HepG2 (cell line): ENCODE measurements around the gene LDLR. TPM values are rescaled to one million over a fixed set of nuclear protein-coding genes. Genes with fewer than 3 reads are reported as not detected.

Experiments used
- ATF1 ChIP-seq: IDR thresholded peaks from 2 replicates; pipeline ENCODE4 v1.6.1; 2016; ENCODE audit warnings: mild to moderate bottlenecking, control low read depth
- CBX2 ChIP-seq, 2 experiments: fragments of 200-600 bp in 1 of 2; sonication (generic); formaldehyde crosslinking in 1 of 2; IDR thresholded peaks; 2 replicates each; pipeline versions ENCODE4 v1.7.0 to v1.8.1; 2018 to 2022; ENCODE audit warnings: low read depth in 2 of 2, low read length in 1 of 2, mild to moderate bottlenecking in 1 of 2, missing genetic modification reagents in 1 of 2
- CERS6 ChIP-seq: sonication (generic); formaldehyde crosslinking; IDR thresholded peaks from 2 replicates; pipeline ENCODE4 v1.5.0; 2020; ENCODE audit warnings: missing genetic modification reagents
- GLI4 ChIP-seq: sonication (generic); formaldehyde crosslinking; IDR thresholded peaks from 2 replicates; pipeline ENCODE4 v1.5.1; 2020; ENCODE audit warnings: missing genetic modification reagents, mild to moderate bottlenecking, moderate library complexity, borderline replicate concordance
- GPN1 ChIP-seq: sonication (generic); formaldehyde crosslinking; IDR thresholded peaks from 2 replicates; pipeline ENCODE4 v1.5.1; 2020; ENCODE audit warnings: missing genetic modification reagents, borderline replicate concordance
- HNRNPUL1 ChIP-seq: fragments of 200-400 bp; formaldehyde crosslinking; IDR thresholded peaks from 2 replicates; pipeline ENCODE4 v1.6.1; 2017; ENCODE audit warnings: low read depth, mild to moderate bottlenecking, low read length, moderate library complexity
- JUNB ChIP-seq: sonication (generic); formaldehyde crosslinking; IDR thresholded peaks from 2 replicates; pipeline ENCODE4 v1.8.0; 2022; ENCODE audit warnings: missing genetic modification reagents, mild to moderate bottlenecking, borderline replicate concordance
- KLF6 ChIP-seq: IDR thresholded peaks from 2 replicates; pipeline ENCODE4 v1.8.0; 2016; ENCODE audit warnings: missing biosample characterization, missing genetic modification reagents
- ONECUT2 ChIP-seq: sonication (generic); formaldehyde crosslinking; IDR thresholded peaks from 2 replicates; pipeline ENCODE4 v1.4.0; 2020; ENCODE audit warnings: missing genetic modification reagents
- SNRNP70 ChIP-seq: fragments of 200-400 bp; formaldehyde crosslinking; IDR thresholded peaks from 2 replicates; pipeline ENCODE4 v1.6.1; 2017; ENCODE audit warnings: mild to moderate bottlenecking, low read depth, low read length, moderate library complexity
- UBTF ChIP-seq: sonication (generic); formaldehyde crosslinking; IDR thresholded peaks from 2 replicates; pipeline ENCODE4 v1.4.0; 2020; ENCODE audit warnings: mild to moderate bottlenecking, missing genetic modification reagents
- USF2 ChIP-seq, 2 experiments: sonication (generic) in 1 of 2; formaldehyde crosslinking in 1 of 2; IDR thresholded peaks; 2 replicates each; pipeline versions ENCODE4 v1.5.1 to v1.6.1; 2011 to 2020; ENCODE audit warnings: borderline replicate concordance in 1 of 2, low read depth in 1 of 2, low read length in 1 of 2, mild to moderate bottlenecking in 1 of 2, missing genetic modification reagents in 1 of 2, moderate library complexity in 1 of 2
- ZC3H13 ChIP-seq: sonication (generic); formaldehyde crosslinking; IDR thresholded peaks from 2 replicates; pipeline ENCODE4 v1.8.1; 2023; ENCODE audit warnings: mild to moderate bottlenecking, missing genetic modification reagents, moderate library complexity
- ZMYM2 ChIP-seq: sonication (generic); formaldehyde crosslinking; IDR thresholded peaks from 2 replicates; pipeline ENCODE4 v1.8.0; 2022; ENCODE audit warnings: mild to moderate bottlenecking, missing genetic modification reagents
- ZNF333 ChIP-seq: sonication (generic); formaldehyde crosslinking; IDR thresholded peaks from 2 replicates; pipeline ENCODE4 v1.4.0; 2020; ENCODE audit warnings: mild to moderate bottlenecking, missing genetic modification reagents, borderline replicate concordance
- ZNF34 ChIP-seq: sonication (generic); formaldehyde crosslinking; IDR thresholded peaks from 2 replicates; pipeline ENCODE4 v1.4.0; 2020; ENCODE audit warnings: mild to moderate bottlenecking, missing genetic modification reagents, borderline replicate concordance
- ZNF432 ChIP-seq: sonication (generic); formaldehyde crosslinking; IDR thresholded peaks from 2 replicates; pipeline ENCODE4 v1.5.0; 2020; ENCODE audit warnings: missing genetic modification reagents, mild to moderate bottlenecking, borderline replicate concordance
- ZNF546 ChIP-seq: sonication (generic); formaldehyde crosslinking; conservative IDR thresholded peaks from 2 replicates; pipeline ENCODE4 v1.8.1; 2023; ENCODE audit warnings: mild to moderate bottlenecking, missing genetic modification reagents
- ZNF576 ChIP-seq: sonication (generic); formaldehyde crosslinking; IDR thresholded peaks from 2 replicates; pipeline ENCODE4 v1.4.0; 2020; ENCODE audit warnings: mild to moderate bottlenecking, missing genetic modification reagents
- ZNF773 ChIP-seq: sonication (generic); formaldehyde crosslinking; IDR thresholded peaks from 2 replicates; pipeline ENCODE4 v1.4.0; 2020; ENCODE audit warnings: missing genetic modification reagents, borderline replicate concordance
- polyA plus RNA-seq, 8 experiments: library from polyadenylated mRNA; depleted of rRNA in 3 of 8; stranded (reverse) in 7 of 8; unstranded in 1 of 8; fragments of >200 nt; fragmentation: Illumina TruSeq in 4 of 8; extraction: Trizol in 4 of 8; gene quantifications; 2 replicates each; pipeline versions ENCODE4 v1.2.1 to v1.2.3, GENCODE V29; 2011 to 2016; ENCODE audit warnings: low read depth in 4 of 8, missing spikeins in 1 of 8, mixed read lengths in 1 of 8; ENCODE audit not compliant: insufficient read depth in 1 of 8
- total RNA-seq, 5 experiments: library from RNA; depleted of rRNA; stranded (reverse); fragments of >200 nt; fragmentation: Illumina TruSeq; extraction: Trizol; gene quantifications; 2 replicates each; pipeline ENCODE4 v1.2.3, GENCODE V29; 2016; ENCODE audit warnings: low read depth in 1 of 5

The LDLR gene
- total and polyA plus RNA-seq, 2 of the 13 experiments (the other 11 are each of a cell fraction or from before 2014, with no cell fraction given): 51.6 to 92.5 TPM

- TF ChIP-seq ZMYM2 (CRISPR knock-in tag) (no peak), ZC3H13 (CRISPR knock-in tag) (no peak), ZNF773 (CRISPR knock-in tag) (no peak), CERS6 (no peak), JUNB (no peak), KLF6 (0 out of 2 replicates have a peak, but pooled peaks have one; percentile 45), HNRNPUL1 (no peak), ZNF546 (CRISPR knock-in tag) (no peak), USF2 (IDR thresholded peaks at IDR 0.05; ENCODE audit: low read depth, low read length) (no peak), USF2 (CRISPR knock-in tag; IDR thresholded peaks at IDR 0.05; ENCODE audit: borderline replicate concordance) (no peak), ZNF432 (CRISPR knock-in tag) (no peak), ATF1 (no peak; the same call in 1 of the 2 replicates), ZNF34 (no peak), ONECUT2 (CRISPR knock-in tag) (peak; percentile 98), ZNF333 (CRISPR knock-in tag) (no peak), UBTF (CRISPR knock-in tag) (no peak), CBX2 (IDR thresholded peaks at IDR 0.05; ENCODE audit: low read depth, low read length) (no peak), CBX2 (CRISPR knock-in tag; IDR thresholded peaks at IDR 0.05; ENCODE audit: low read depth) (no peak), GLI4 (no peak), ZNF576 (CRISPR knock-in tag) (no peak), SNRNP70 (no peak), GPN1 (CRISPR knock-in tag) (no peak)
These were observed 583 bp upstream of the LDLR start (continued) for GRCh38 chr19:11088506-11089253.
